HL-60/S4 treated with phorbol 12-myristate 13-acetate at 8.2 ng/mL for 4 days and 3 days (cell line): ENCODE data around the gene SLC66A1.

Experiments
- in situ Hi-C: fragments of 300-500 bp; cut with MboI; formaldehyde crosslinking; loops from 2 replicates; pipeline ENCODE4 v1.15.0; 2022; ENCODE audit warnings: low sequenced_read_pairs

The SLC66A1 gene

GRCh38 chr1:19342062-19342750 is 30.1 kb downstream of the SLC66A1 start:
- in situ Hi-C loops = no loop called here

- in situ Hi-C loops = no loop called here
These were observed 30.9 kb downstream of the SLC66A1 start for GRCh38 chr1:19342894-19343616.

DNA sequence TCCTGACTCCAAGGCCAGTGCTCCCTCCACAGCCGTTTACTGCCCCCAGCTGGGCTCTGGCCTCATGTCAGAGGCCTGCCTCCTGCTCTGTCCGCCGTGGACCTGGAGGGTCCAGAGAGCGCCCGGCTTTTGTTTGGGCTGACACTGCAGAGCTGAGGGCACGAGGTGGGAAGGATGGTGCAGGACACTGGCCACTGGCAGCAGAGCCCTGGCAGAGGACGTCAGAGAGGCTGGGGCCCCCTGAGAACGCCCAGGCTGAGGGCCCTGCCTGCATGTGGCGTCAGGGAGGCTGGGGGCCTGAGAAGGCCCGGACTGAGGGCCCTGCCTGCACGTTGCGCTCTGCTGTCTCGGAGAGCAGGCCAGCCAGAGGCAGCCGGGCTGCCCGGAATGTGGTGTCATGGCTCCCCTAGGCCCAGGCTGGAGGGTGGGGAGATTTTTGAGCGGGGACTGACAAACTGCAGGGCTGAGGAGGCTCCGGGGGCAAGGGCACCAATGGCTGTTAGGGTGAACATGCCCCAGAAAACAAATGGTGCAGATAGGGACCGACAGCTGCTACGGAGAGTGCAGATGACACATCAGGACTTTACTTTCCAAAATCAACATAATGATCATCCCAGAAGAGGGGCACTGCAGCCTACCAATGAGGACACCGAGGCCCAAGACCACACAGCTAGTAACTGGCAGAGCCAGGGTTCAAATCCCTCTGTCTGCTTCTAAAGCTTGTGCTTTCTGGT is 31.7 kb downstream of the SLC66A1 start:
- in situ Hi-C loops = no loop called here

GRCh38 chr1:19344372-19344810 is 32.3 kb downstream of the SLC66A1 start:
- in situ Hi-C loops = no loop called here

DNA sequence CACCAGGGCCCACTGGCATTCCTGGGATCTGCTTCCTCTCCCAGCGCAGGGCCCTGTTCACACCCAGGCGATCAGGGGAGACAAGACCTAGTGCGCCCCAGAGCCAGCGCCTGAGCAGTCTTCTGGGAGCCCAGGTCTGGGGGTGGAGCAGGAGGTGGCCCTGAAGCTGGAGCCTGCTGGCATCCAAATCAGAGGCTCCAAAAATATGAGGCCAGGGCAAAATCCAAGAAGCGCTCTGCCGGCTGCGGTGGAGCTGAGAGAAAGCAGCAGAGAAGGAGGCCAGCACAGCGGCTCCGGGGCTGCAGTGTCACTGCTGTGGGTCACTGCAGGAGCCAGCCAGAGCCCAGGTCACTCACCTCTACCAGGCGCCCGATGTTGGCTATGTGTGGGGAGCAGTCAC is 32.7 kb downstream of the SLC66A1 start:
- in situ Hi-C loops = no loop called here

GRCh38 chr1:19345391-19345790 is 33.3 kb downstream of the SLC66A1 start:
- in situ Hi-C loops = no loop called here

DNA sequence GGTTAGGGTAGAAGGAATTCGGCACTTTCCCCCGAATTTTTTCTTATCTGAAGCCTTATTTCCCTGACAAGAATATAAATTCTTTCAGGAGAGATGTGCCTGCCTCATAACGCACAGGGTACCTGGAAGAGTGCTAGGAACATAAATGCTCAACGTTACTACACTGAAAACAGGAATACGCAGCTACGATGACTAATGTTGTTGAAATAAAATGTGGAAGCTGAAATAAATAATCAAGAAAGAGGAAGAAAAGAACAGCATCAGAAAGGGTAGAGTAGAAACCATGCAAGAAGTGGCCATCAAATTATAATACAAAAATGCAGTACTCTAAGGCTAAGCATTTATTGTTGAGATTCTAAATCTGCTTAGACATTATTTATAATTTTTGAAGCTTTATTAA is 33.9 kb downstream of the SLC66A1 start:
- in situ Hi-C loops = no loop called here

DNA sequence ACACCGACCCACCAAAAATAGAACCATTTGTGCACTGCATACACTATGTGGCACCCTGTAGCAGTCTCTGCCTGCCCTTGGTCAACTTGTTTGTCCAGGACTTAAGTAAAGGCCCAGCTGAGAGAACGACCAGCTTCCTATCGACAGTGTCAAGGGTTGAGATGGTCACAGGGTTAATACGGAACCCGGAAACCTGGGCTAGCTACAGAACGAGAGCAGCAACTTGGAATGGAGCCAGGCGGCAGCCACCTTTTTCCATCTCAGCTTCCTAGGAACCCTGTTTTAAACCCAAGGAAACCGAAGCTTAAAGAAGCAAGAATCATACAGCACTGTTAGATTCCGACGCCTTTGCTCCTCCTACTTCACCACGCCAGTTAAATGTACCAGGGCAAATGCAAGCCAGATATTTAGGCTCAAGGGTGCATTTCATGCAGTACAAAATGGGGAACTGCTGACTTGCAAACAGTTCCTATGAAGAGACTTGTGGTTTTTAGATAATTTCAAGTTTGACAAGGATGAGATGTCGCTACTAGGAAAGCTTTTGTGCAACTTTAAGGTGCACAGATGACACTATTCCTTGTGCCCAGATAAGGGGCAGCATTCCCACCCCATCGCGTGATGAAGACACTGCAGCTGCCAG is 35.5 kb downstream of the SLC66A1 start:
- in situ Hi-C loops = no loop called here

DNA sequence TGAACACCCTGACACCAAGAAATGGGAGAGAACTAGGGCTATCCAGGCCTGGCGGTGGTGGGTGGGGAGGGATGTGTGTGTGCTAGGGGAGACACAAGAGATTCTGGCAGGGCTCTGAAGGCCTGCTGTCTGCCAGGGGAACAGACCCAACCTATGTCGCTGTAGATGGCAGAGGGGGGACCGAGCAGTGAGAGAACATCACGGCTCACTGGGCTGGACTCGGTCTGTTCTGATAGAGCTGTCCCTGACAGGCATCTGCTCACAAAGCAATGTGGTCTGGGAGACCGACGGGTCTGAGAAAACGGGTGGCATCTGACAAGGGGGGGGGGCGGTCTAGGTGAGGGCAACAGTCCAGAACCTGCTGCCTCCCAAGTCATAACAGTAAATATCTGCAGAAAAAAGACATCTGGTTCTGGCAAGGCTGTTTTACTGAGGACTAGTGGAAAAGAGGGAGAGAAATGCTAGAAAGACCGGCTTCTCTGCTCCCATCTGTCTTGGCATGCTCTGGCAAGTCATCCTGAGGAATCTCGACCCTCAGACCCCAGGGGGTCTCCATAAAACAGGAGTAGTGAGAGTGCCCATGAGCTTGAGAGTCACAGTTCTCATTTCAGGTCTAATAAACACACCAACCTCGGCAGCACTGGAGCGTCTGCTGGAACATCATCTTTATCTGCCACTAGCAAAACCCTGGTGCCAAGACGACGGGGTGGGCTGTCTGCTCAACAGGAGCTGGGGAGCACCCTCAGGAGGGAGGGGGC is 36.5 kb downstream of the SLC66A1 start:
- in situ Hi-C loops = no loop called here

- in situ Hi-C loops = no loop called here
These were observed 37.9 kb downstream of the SLC66A1 start for GRCh38 chr1:19349999-19350398.

DNA sequence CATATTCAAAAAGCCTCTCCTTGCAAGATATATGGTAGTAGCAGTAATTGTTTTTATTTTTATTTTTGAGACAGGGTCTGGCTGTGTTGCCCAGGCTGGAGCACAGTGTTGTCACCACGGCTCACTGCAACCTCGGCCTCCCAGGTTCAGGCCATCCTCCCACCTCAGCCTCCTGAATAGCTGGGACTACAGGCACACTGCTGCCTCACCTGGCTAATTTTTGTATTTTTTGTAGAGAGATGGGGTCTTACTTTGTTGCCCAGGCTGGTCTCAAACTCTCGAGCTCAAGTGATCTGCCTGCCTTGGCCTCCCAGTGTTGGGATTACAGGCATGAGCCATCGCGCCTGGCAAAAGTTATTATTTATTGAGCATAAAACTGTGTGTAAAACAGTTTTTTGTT is 38.4 kb downstream of the SLC66A1 start:
- in situ Hi-C loops = no loop called here

GRCh38 chr1:19351873-19352272 is 39.7 kb downstream of the SLC66A1 start:
- in situ Hi-C loops = no loop called here

- in situ Hi-C loops = no loop called here
These were observed 40.7 kb downstream of the SLC66A1 start for GRCh38 chr1:19352839-19353238.

- in situ Hi-C loops = no loop called here
These were observed 41.5 kb downstream of the SLC66A1 start for GRCh38 chr1:19353596-19353995.

GRCh38 chr1:19354531-19354981 is 42.4 kb downstream of the SLC66A1 start:
- in situ Hi-C loops = no loop called here

DNA sequence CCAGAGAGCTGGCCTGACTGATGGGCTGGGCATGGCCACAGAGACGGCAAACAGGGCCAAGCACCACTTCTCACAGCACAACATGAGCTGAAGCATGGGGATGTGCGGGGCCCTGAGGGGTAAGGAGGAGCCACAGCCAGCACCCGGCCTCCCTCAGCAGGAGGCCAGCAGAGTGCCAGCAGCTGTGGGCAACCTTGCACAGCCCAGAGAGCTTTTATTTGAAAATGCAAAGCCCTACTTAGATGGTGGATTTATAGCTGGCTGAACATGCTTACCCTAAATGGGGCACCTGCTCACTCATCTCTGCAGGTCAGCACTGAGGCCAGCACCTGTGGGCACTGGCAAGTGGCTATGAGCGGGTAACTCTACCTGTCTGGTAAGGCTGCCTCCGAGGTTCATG is 44.1 kb downstream of the SLC66A1 start:
- in situ Hi-C loops = no loop called here

- in situ Hi-C loops = no loop called here
These were observed 45.3 kb downstream of the SLC66A1 start for GRCh38 chr1:19357299-19357986.

- in situ Hi-C loops = no loop called here
These were observed 46.6 kb downstream of the SLC66A1 start for GRCh38 chr1:19358710-19359109.

DNA sequence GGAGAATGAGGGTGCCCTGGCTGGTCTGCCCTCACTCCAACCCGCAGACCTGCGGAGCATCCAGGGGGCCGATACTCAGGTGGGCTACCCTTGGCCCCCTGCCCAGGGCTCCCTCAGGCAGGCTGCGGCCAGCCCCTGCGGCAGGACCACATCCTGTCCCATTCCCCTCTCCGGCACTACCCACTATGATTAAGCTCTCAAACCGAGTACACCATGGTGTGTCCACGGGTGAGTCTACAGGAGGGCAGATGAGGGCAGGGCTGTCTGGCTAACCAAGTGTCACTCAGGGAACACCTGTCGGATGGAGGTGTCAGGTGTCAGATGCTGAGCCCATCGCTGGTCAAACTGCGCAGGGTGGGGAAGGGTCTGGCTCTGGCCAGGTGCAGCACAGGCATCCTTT is 47.2 kb downstream of the SLC66A1 start:
- in situ Hi-C loops = no loop called here

- in situ Hi-C loops = no loop called here
These were observed 47.9 kb downstream of the SLC66A1 start for GRCh38 chr1:19360016-19360415.
